Measurements from ENCODE around the gene SDCCAG8.

The SDCCAG8 gene

DNA sequence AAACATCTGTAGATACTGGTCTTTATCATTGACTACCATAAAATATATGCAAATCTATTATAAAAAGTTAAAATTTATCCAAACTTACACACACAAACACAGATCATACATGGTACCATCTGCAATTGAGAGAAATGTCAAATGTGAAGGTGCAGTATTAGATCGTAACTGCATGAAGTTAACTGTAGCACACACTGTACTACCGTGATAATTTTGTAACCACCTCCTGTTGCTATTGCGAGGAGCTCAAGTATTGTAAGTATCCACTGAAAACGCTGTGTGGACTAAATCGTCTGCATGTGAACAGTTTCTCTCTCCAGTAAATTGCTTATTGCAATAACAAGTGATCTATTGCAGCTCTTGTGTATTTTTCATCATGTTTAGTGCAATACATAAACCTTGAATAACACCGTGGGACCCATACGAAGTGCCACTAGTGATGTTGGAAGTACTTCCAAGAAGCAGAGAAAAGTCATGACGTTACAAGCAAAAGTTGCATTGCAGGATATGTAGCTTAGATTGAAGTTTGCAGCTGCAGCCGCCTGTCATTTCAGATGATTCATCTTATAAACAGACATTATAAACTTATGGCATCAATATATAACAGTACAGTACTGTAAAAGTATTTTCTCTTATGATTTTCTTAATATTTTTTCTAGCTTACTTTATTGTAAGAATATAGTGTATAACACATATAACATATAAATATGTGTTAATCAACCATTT, 172.9 kb downstream of the SDCCAG8 start:
- in situ Hi-C loops (cut with HindIII; ENCODE audit: low pct_ligation_motif_present, low pct_unique_long_range_greater_than_20kb, low sequenced_read_pairs), result no loop called here

GRCh38 chr1:243431591-243431990, 175.8 kb downstream of the SDCCAG8 start:
- in situ Hi-C loops (cut with HindIII; ENCODE audit: low pct_ligation_motif_present, low pct_unique_long_range_greater_than_20kb, low sequenced_read_pairs), result no loop called here
- no peak for DNase-seq

More for the DNA sequence above, 172.9 kb downstream of the SDCCAG8 start:
- DNase-seq, result no peak

DNA sequence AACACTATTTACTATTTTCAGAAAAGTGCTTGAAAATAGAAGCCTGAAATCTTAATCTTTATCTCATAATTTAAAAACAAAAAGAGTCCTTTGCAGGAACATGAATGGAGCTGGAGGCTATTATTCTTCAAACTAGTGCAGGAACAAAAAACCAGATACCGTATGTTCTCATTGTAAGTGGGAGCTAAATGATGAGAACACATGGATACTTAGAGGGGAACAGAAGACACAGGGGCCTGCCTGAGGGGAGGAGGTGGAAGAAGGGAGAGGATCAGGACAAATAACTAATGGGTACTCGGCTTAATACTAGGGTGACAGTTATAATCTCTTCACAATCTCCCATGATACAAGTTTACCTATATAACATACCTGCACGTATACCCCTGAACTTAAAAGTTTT, 176.3 kb downstream of the SDCCAG8 start:
- in situ Hi-C loops (cut with HindIII; ENCODE audit: low pct_ligation_motif_present, low pct_unique_long_range_greater_than_20kb, low sequenced_read_pairs), result no loop called here
- DNase-seq, result no peak

DNA sequence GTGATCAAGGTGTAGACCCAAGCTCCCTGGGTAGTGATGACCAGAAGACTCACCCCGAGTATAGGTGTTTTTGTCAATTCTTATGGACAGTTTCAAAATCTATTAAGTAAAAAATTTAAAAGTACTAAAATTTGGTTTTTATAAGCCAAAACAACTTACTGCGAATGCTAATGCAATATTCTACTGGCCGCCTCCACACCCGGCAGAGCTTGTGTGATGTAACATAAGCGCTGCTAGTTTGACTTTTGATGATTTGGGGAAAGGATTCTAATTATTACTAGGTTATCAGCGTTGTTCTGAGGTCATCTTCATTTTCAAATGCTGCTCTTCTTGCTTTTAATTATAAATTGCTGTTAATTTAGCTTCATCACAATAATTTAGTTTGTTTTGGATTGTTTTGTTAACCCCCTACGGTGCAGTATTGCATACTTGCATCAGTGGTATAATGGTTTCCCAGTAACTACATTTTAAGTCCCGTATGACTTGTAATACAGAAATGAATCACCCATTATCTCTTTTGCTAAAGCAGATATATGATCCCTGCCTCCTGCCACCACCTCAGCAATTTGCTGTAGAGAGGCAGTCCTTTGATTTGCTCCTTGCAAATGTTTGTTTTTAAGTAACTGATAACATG, 178.0 kb downstream of the SDCCAG8 start:
- DNase-seq, result no peak
- in situ Hi-C loops (cut with HindIII; ENCODE audit: low pct_ligation_motif_present, low pct_unique_long_range_greater_than_20kb, low sequenced_read_pairs), result no loop called here

- DNase-seq, result no peak
- in situ Hi-C loops (cut with HindIII; ENCODE audit: low pct_ligation_motif_present, low pct_unique_long_range_greater_than_20kb, low sequenced_read_pairs), result no loop called here
These were observed 178.8 kb downstream of the SDCCAG8 start for GRCh38 chr1:243434594-243434993.

GRCh38 chr1:243435836-243436235, 180.0 kb downstream of the SDCCAG8 start:
- in situ Hi-C loops (cut with HindIII; ENCODE audit: low pct_ligation_motif_present, low pct_unique_long_range_greater_than_20kb, low sequenced_read_pairs), result no loop called here

GRCh38 chr1:243438146-243438545, 182.3 kb downstream of the SDCCAG8 start:
- no peak for DNase-seq
- in situ Hi-C loops (cut with HindIII; ENCODE audit: low pct_ligation_motif_present, low pct_unique_long_range_greater_than_20kb, low sequenced_read_pairs), result no loop called here

More at GRCh38 chr1:243435836-243436235, 180.0 kb downstream of the SDCCAG8 start:
- no peak for DNase-seq

DNA sequence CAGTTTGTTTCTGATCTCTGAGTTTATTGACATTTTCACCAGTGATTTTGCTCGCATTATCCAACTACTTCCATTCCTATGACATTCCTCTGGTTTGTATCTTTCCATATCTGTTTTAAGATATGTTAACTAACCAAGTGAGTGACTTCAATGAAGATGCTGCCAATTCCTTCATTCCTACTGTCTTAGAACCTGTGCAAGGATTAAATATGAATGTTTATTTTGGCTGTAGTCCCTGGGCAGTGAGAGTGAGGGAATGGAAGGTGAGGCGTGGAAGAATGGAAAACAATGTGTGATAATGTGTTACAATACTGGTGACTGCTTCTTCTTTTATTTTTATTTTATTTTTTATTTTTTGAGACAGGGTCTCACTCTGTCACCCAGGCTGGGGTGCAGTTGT, 183.0 kb downstream of the SDCCAG8 start:
- in situ Hi-C loops (cut with HindIII; ENCODE audit: low pct_ligation_motif_present, low pct_unique_long_range_greater_than_20kb, low sequenced_read_pairs), result no loop called here
- DNase-seq, result no peak

- in situ Hi-C loops (cut with HindIII; ENCODE audit: low pct_ligation_motif_present, low pct_unique_long_range_greater_than_20kb, low sequenced_read_pairs), result no loop called here
- DNase-seq, result no peak
These were observed 184.6 kb downstream of the SDCCAG8 start for GRCh38 chr1:243440406-243440805.

DNA sequence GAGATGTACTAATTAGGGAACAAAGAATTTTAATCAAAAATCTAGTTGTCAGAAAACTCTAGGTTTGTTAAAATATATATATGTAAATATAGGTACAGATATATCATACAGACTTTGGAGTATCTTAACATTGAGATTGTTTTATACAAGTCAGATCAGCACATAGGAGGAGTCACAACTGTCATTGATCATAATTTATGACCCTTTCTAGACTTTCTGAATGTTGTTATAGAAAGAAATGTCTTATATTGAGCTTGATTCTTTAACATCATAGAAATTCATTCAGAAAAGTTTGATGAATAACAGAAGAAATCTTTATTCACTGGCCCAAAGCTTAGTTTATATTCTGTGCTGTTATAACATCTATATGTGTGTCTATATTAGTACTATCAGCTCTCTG, 185.8 kb downstream of the SDCCAG8 start:
- DNase-seq, result no peak
- in situ Hi-C loops (cut with HindIII; ENCODE audit: low pct_ligation_motif_present, low pct_unique_long_range_greater_than_20kb, low sequenced_read_pairs), result no loop called here

- no peak for DNase-seq
- in situ Hi-C loops (cut with HindIII; ENCODE audit: low pct_ligation_motif_present, low pct_unique_long_range_greater_than_20kb, low sequenced_read_pairs), result no loop called here
These were observed 187.7 kb downstream of the SDCCAG8 start for GRCh38 chr1:243443557-243443956.

DNA sequence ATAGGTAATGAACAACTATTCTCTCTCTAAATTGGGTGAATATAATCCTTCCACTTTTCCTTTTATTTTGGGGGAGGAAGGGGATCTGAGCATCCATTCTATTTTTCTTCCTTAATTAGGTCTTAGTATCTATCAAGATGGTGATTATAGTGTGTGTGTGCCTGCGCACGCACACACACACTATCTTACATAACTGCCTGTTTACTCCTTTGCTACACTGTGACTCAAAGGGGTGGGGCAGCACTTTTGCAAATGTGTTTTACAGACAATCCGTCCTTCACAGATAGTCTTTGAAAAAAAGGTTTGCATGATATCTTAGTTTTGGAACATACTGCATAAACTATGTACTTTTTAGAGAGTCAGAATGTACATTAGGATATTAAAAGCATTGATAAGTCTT, 191.5 kb downstream of the SDCCAG8 start:
- in situ Hi-C loops (cut with HindIII; ENCODE audit: low pct_ligation_motif_present, low pct_unique_long_range_greater_than_20kb, low sequenced_read_pairs), result no loop called here
- DNase-seq, result no peak

- no peak for DNase-seq
- in situ Hi-C loops (cut with HindIII; ENCODE audit: low pct_ligation_motif_present, low pct_unique_long_range_greater_than_20kb, low sequenced_read_pairs), result no loop called here
These were observed 192.0 kb downstream of the SDCCAG8 start for GRCh38 chr1:243447844-243448243.

DNA sequence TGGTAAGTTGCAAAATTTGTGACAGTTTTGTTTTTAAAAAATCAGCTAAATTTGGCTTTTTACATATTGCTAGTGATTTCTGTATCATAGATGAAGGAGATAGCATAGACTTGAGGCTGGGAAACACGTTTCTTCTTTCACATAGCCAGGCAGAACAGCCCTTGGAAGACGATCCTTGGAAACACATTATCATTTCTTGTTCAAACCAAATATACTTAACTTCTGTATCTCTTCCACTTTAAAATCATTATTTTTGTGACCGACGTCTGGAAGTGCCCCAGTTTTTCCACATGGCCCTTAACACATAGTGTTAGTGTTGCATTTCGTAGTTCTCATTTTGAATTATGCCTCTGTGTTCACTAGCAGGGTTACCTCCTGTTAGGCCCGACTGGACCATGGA, 193.5 kb downstream of the SDCCAG8 start:
- DNase-seq, result no peak
- in situ Hi-C loops (cut with HindIII; ENCODE audit: low pct_ligation_motif_present, low pct_unique_long_range_greater_than_20kb, low sequenced_read_pairs), result no loop called here

DNA sequence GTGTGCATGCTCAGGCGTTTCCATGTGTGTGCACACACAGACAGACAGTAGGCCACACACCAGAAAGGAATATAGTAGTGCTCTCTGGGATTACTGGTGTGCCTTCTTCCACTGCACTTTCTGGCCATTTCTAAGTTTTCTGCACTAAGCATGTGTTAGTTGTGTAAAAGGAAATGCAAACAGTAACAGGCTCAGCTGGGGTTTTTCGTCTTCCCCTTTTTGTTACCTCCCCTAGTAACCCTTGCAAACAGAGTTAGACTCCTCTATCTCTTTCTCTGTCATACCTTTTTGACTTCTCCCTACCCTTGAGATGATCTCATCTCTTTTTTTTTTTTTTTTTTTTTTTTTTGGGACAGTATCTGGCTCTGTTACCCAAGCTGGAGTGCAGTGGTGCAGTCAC, 196.3 kb downstream of the SDCCAG8 start:
- no peak for DNase-seq

GRCh38 chr1:243454328-243454997, 198.6 kb downstream of the SDCCAG8 start:
- DNase-seq, result no peak
- in situ Hi-C loops (cut with HindIII; ENCODE audit: low pct_ligation_motif_present, low pct_unique_long_range_greater_than_20kb, low sequenced_read_pairs), result no loop called here

More for the DNA sequence above, 196.3 kb downstream of the SDCCAG8 start:
- in situ Hi-C loops (cut with HindIII; ENCODE audit: low pct_ligation_motif_present, low pct_unique_long_range_greater_than_20kb, low sequenced_read_pairs), result no loop called here

GRCh38 chr1:243455760-243456651, 200.2 kb downstream of the SDCCAG8 start:
- in situ Hi-C loops (cut with HindIII; ENCODE audit: low pct_ligation_motif_present, low pct_unique_long_range_greater_than_20kb, low sequenced_read_pairs), result no loop called here

GRCh38 chr1:243457363-243457982, 201.6 kb downstream of the SDCCAG8 start:
- DNase-seq, result no peak
- in situ Hi-C loops (cut with HindIII; ENCODE audit: low pct_ligation_motif_present, low pct_unique_long_range_greater_than_20kb, low sequenced_read_pairs), result no loop called here

More at GRCh38 chr1:243455760-243456651, 200.2 kb downstream of the SDCCAG8 start:
- DNase-seq, result no peak

Measured in ACHN (cell line).